Activated B cell treated with CpG ODN at 0.5 μM for 24 hours (primary cell): ENCODE results near the gene TTC32. TPM values are rescaled to one million over a fixed set of nuclear protein-coding genes. Genes with fewer than 3 reads are reported as not detected.
"Not testable (repeated sequence)": the region's sequence is repeated elsewhere in the genome, so short reads cannot be mapped to it uniquely, and the experiment has no call there.

Experiments used
- ATAC-seq: fragments of 200-7000 bp; cut with Tn5 transposase; one replicate; pipeline ENCODE4 v1.10.0; 2021; ENCODE audit warnings: low read depth, mild to moderate bottlenecking, moderate library complexity
- CTCF ChIA-PET: fragments of 350-600 bp; sonication (Branson Sonifier 250); formaldehyde crosslinking; loops from one replicate; lab custom pipeline; 2021; ENCODE audit warnings: antibody characterized with exemption; lab: Charles Lee
- POLR2A ChIA-PET: fragments of 350-600 bp; sonication (Branson Sonifier 250); formaldehyde crosslinking; loops from one replicate; lab custom pipeline; 2021; ENCODE audit warnings: antibody characterized with exemption; lab: Charles Lee
- DNase-seq: peaks from one replicate; pipeline ENCODE4 v3.0.0; 2022
- H3K27ac Mint-ChIP-seq: one replicate; pipeline ENCODE4 v1.8.0; 2020; ENCODE audit warnings: mixed read lengths
- H3K27me3 Mint-ChIP-seq: one replicate; pipeline ENCODE4 v1.8.0; 2021; ENCODE audit warnings: mixed read lengths
- H3K36me3 Mint-ChIP-seq: one replicate; pipeline ENCODE4 v1.8.0; 2021; ENCODE audit warnings: low read depth, mixed read lengths
- H3K4me1 Mint-ChIP-seq: one replicate; pipeline ENCODE4 v1.8.0; 2021; ENCODE audit warnings: mixed read lengths
- H3K4me3 Mint-ChIP-seq: one replicate; pipeline ENCODE4 v1.8.0; 2020; ENCODE audit warnings: mild to moderate bottlenecking, mixed read lengths
- H3K9me3 Mint-ChIP-seq: one replicate; pipeline ENCODE4 v1.8.0; 2020; ENCODE audit warnings: mixed read lengths
- intact Hi-C: fragments of 100-400 bp; cut with micrococcal nuclease; formaldehyde crosslinking; loops from one replicate; pipeline ENCODE4 v1.15.1; 2024
- total RNA-seq: library from RNA; stranded (reverse); gene quantifications from 2 replicates; pipeline ENCODE4 v1.2.3, GENCODE V29; 2022
- TF ChIP-seq, protein P1 (sequence below): fragments of 200-600 bp; IDR thresholded peaks from one replicate; pipeline ENCODE4 v1.8.0; 2022; ENCODE audit warnings: antibody characterized with exemption, mild to moderate bottlenecking

The TTC32 gene
- total RNA-seq, 1 donor from 2014 or later: 22.8 TPM

DNA sequence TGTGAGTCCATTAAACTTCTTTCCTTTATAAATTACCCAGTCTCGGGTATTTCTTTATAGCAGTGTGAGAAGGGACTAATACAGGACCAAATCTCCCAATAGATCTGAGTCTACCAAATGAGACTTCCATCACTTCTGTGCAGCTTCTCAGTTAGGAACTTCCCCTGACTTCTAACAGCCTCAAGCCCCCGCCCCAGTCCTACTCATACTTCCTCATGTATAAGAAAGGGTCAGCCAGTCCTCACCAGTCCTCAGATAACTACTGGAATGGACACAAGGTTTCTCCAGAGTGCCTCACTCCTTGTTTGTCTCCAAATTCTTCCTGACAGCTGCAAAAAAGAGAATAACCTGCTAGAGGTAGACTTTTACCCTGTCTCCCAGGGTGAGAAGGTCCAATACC, 19.5 kb downstream of the TTC32 start:
- H3K4me1 Mint-ChIP-seq: peaks cover 28% of the 10 kb centered on the region
- no peaks in the 10 kb centered on the region for H3K27me3 Mint-ChIP-seq
- H3K9me3 Mint-ChIP-seq: no peaks in the 10 kb centered on the region
- no peak overlapping the region for H3K4me3 Mint-ChIP-seq
- intact Hi-C loops: no loop called here
- no peak overlapping the region for H3K27ac Mint-ChIP-seq
- CTCF ChIA-PET: interaction anchor here (0.6 to 1.0 kb wide), 2 partner anchors 8 to 11 kb away, joined by 3 read pairs; no protein-coding TSS in a partner anchor
- peaks cover 2% of the 10 kb centered on the region for H3K36me3 Mint-ChIP-seq
- DNase-seq (no peak), ATAC-seq (no peak)
- POLR2A ChIA-PET: no interaction called here
- TF ChIP-seq, protein P1, sequence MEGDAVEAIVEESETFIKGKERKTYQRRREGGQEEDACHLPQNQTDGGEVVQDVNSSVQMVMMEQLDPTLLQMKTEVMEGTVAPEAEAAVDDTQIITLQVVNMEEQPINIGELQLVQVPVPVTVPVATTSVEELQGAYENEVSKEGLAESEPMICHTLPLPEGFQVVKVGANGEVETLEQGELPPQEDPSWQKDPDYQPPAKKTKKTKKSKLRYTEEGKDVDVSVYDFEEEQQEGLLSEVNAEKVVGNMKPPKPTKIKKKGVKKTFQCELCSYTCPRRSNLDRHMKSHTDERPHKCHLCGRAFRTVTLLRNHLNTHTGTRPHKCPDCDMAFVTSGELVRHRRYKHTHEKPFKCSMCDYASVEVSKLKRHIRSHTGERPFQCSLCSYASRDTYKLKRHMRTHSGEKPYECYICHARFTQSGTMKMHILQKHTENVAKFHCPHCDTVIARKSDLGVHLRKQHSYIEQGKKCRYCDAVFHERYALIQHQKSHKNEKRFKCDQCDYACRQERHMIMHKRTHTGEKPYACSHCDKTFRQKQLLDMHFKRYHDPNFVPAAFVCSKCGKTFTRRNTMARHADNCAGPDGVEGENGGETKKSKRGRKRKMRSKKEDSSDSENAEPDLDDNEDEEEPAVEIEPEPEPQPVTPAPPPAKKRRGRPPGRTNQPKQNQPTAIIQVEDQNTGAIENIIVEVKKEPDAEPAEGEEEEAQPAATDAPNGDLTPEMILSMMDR: no peak

GRCh38 chr2:19881908-19882265, 19.9 kb downstream of the TTC32 start:
- H3K9me3 Mint-ChIP-seq: no peaks in the 10 kb centered on the region
- no peak overlapping the region for H3K27ac Mint-ChIP-seq
- TF ChIP-seq, protein P1: no peak
- ATAC-seq: no peak
- ChIA-PET POLR2A (interaction anchor here (0.7 kb wide), 1 partner anchor 10 kb away, joined by 3 read pairs; no protein-coding TSS in a partner anchor), CTCF (interaction anchor here (0.6 kb wide), 1 partner anchor 11 kb away, joined by 3 read pairs; no protein-coding TSS in a partner anchor)
- peaks cover 24% of the 10 kb centered on the region for H3K4me1 Mint-ChIP-seq
- H3K27me3 Mint-ChIP-seq: no peaks in the 10 kb centered on the region
- H3K4me3 Mint-ChIP-seq: no peak overlapping the region
- no peak for DNase-seq
- H3K36me3 Mint-ChIP-seq: peaks cover 2% of the 10 kb centered on the region
- intact Hi-C loops: no loop called here

GRCh38 chr2:19881221-19881907, 20.4 kb downstream of the TTC32 start:
- CTCF ChIA-PET: interaction anchor here (0.6 kb wide), 1 partner anchor 12 kb away, joined by 3 read pairs; no protein-coding TSS in a partner anchor
- POLR2A ChIA-PET: interaction anchor here (0.7 kb wide), 1 partner anchor 10 kb away, joined by 3 read pairs; no protein-coding TSS in a partner anchor

GRCh38 chr2:19880191-19880590, 21.6 kb downstream of the TTC32 start:
- DNase-seq, H3K27me3 Mint-ChIP-seq, H3K9me3 Mint-ChIP-seq, intact Hi-C loops, CTCF ChIA-PET, H3K4me3 Mint-ChIP-seq: not testable (repeated sequence)
- H3K4me1 Mint-ChIP-seq: peaks cover 21% of the 10 kb centered on the region
- peak overlapping the region; percentile 16 for H3K27ac Mint-ChIP-seq
- peak; percentile 57 for ATAC-seq
- peaks cover 15% of the 10 kb centered on the region for H3K36me3 Mint-ChIP-seq
- POLR2A ChIA-PET: interaction anchor here (1.2 kb wide), 1 partner anchor 1321 kb away, joined by 3 read pairs; no protein-coding TSS in a partner anchor

More at GRCh38 chr2:19881221-19881907, 20.4 kb downstream of the TTC32 start:
- peaks cover 24% of the 10 kb centered on the region for H3K4me1 Mint-ChIP-seq
- TF ChIP-seq, protein P1: no peak
- H3K36me3 Mint-ChIP-seq: peaks cover 6% of the 10 kb centered on the region
- DNase-seq (no peak), ATAC-seq (no peak)
- intact Hi-C loops: no loop called here
- no peaks in the 10 kb centered on the region for H3K27me3 Mint-ChIP-seq
- no peak overlapping the region for H3K4me3 Mint-ChIP-seq
- no peaks in the 10 kb centered on the region for H3K9me3 Mint-ChIP-seq
- no peak overlapping the region for H3K27ac Mint-ChIP-seq

GRCh38 chr2:19879120-19879519, 22.7 kb downstream of the TTC32 start:
- no peaks in the 10 kb centered on the region for H3K9me3 Mint-ChIP-seq
- H3K27me3 Mint-ChIP-seq: no peaks in the 10 kb centered on the region
- TF ChIP-seq, protein P1: no peak
- ChIA-PET CTCF (no interaction called here), POLR2A (interaction anchor here (1.2 kb wide), 1 partner anchor 1320 kb away, joined by 3 read pairs; no protein-coding TSS in a partner anchor)
- peaks cover 21% of the 10 kb centered on the region for H3K36me3 Mint-ChIP-seq
- ATAC-seq: no peak
- H3K4me1 Mint-ChIP-seq: peaks cover 21% of the 10 kb centered on the region
- intact Hi-C loops: no loop called here
- no peak for DNase-seq
- no peak overlapping the region for H3K4me3 Mint-ChIP-seq
- peak overlapping the region; percentile 8 for H3K27ac Mint-ChIP-seq
